ENCODE data around the gene CDH23.

The CDH23 gene

GRCh38 chr10:71466330-71466729 is 69.6 kb downstream of the CDH23 start:
- in situ Hi-C loops (cut with HindIII; ENCODE audit: low sequenced_read_pairs) = no loop called here
- TF ChIP-seq, protein P1, sequence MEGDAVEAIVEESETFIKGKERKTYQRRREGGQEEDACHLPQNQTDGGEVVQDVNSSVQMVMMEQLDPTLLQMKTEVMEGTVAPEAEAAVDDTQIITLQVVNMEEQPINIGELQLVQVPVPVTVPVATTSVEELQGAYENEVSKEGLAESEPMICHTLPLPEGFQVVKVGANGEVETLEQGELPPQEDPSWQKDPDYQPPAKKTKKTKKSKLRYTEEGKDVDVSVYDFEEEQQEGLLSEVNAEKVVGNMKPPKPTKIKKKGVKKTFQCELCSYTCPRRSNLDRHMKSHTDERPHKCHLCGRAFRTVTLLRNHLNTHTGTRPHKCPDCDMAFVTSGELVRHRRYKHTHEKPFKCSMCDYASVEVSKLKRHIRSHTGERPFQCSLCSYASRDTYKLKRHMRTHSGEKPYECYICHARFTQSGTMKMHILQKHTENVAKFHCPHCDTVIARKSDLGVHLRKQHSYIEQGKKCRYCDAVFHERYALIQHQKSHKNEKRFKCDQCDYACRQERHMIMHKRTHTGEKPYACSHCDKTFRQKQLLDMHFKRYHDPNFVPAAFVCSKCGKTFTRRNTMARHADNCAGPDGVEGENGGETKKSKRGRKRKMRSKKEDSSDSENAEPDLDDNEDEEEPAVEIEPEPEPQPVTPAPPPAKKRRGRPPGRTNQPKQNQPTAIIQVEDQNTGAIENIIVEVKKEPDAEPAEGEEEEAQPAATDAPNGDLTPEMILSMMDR (IDR thresholded peaks at IDR 0.05; ENCODE audit: low read depth, low read length) = no peak
- DNase-seq (ENCODE audit: low read depth, low spot score) = no peak
- no peak overlapping the region for H3K4me3 ChIP-seq (ENCODE audit: low read depth, low read length)

DNA sequence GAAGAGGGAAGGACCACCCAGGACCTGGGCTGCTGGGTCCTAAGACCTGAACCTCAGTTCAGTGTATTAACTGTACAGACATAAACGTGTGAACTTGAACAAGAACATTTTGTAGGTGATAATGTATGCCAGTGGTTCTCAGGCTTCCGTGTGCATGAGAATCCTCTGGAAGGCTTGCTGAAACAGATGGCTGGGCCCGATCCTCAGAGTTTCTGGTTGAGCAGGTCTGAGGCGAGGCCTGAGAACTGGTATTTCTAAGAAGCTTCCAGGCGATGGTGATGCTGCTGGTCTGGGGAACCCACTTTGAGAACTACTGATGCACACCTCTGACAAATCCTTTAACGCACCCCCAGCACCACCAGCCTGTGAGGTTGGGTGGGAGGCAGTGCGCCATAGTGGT is 70.4 kb downstream of the CDH23 start:
- no peak for DNase-seq (ENCODE audit: low read depth, low spot score)
- TF ChIP-seq, protein P1 (IDR thresholded peaks at IDR 0.05; ENCODE audit: low read depth, low read length) = no peak
- no peak overlapping the region for H3K4me3 ChIP-seq (ENCODE audit: low read depth, low read length)
- in situ Hi-C loops (cut with HindIII; ENCODE audit: low sequenced_read_pairs) = no loop called here

DNA sequence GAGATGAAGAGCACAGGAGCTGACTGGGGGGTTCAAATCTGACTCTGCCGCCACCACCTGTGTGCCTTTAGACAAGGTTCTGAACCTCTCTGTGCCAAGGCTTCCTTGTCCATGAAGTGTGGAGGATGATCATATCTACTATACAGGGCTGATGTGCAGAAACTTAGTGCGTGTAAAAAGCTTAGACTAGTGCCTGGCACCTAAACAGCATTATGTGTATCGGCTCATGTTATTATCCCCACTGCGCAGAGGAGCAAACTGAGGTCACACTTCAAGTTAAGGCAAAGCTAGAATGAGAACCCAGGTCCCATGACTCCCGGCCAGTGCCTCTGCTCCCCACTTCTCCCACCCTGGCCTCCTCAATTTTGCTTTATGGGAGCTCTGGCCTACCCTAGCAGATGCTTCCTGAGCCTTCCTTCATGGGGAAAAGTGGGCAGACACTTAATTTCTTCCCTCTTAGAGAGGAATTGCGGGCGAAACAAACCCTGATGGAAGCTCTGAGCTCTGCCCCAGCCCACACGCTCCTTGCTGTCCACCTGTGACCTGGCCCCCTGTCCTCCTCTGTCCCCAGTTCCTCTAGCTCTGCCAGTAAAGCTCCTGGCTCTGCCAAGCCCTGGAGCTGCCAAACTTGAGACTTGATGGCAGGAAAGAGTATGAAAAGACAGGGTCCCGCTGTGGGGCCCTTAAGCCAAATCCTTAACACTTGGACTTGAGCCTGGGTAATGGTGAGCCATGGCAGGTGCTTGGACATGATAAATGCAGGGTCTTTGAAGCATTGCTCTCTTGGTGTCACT is 71.0 kb downstream of the CDH23 start:
- no peak overlapping the region for H3K4me3 ChIP-seq (ENCODE audit: low read depth, low read length)
- in situ Hi-C loops (cut with HindIII; ENCODE audit: low sequenced_read_pairs) = no loop called here
- TF ChIP-seq, protein P1 (IDR thresholded peaks at IDR 0.05; ENCODE audit: low read depth, low read length) = no peak
- no peak for DNase-seq (ENCODE audit: low read depth, low spot score)

DNA sequence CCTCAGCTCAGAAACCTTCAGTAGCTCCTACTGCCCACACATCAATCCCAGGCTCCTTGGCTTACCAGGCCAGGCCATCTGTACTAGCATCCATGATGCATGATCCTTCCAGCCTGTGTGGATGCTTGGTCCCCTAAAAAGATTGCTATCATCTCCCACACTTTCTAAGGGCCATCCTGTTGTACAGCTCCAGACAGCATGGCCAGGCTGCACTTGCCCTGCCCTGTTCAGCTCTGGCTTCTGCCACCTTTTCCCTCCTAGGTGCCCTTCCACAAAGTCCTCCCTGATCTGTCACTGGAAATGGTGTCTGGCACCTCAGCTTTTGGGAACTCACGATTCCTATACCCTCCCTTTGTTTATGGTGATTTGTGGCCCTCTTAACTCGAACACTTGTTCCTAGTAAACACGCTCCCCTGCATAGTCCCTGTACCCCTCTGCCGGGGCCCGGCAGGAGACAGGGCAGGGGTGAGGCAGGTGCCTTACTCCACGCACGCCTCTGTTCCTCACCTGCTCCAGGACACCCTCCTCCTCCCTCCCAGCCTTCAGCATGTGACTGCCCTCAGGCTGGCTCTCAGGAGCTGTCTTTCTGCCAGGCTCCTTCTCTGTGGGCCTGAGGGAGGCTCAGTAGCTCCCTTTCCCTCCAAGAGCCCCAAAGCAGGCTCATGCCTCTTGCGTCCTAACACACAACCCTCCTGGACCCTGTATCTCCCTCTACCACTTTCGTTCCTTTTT is 71.8 kb downstream of the CDH23 start:
- DNase-seq (ENCODE audit: low read depth, low spot score) = no peak
- TF ChIP-seq, protein P1 (IDR thresholded peaks at IDR 0.05; ENCODE audit: low read depth, low read length) = no peak
- in situ Hi-C loops (cut with HindIII; ENCODE audit: low sequenced_read_pairs) = no loop called here
- H3K4me3 ChIP-seq (ENCODE audit: low read depth, low read length) = no peak overlapping the region

GRCh38 chr10:71471006-71471405 is 74.3 kb downstream of the CDH23 start:
- no peak overlapping the region for H3K4me3 ChIP-seq (ENCODE audit: low read depth, low read length)
- DNase-seq (ENCODE audit: low read depth, low spot score) = no peak
- in situ Hi-C loops (cut with HindIII; ENCODE audit: low sequenced_read_pairs) = no loop called here
- TF ChIP-seq, protein P1 (IDR thresholded peaks at IDR 0.05; ENCODE audit: low read depth, low read length) = no peak

- TF ChIP-seq, protein P1 (IDR thresholded peaks at IDR 0.05; ENCODE audit: low read depth, low read length) = no peak
- in situ Hi-C loops (cut with HindIII; ENCODE audit: low sequenced_read_pairs) = no loop called here
- no peak for DNase-seq (ENCODE audit: low read depth, low spot score)
- H3K4me3 ChIP-seq (ENCODE audit: low read depth, low read length) = no peak overlapping the region
Observed at GRCh38 chr10:71471957-71472365, 75.2 kb downstream of the CDH23 start.

Data from astrocyte of the spinal cord (primary cell).